SKM-1 treated with dmso at 0.1 percent for 144 hours (cell line): ENCODE results near the gene FRMD5.

Source experiments
- DNase-seq: peaks from one replicate; lab custom pipeline; 2025; ENCODE audit not compliant: unreplicated experiment; lab: John Stamatoyannopoulos, UW

FRMD5 gene

DNA sequence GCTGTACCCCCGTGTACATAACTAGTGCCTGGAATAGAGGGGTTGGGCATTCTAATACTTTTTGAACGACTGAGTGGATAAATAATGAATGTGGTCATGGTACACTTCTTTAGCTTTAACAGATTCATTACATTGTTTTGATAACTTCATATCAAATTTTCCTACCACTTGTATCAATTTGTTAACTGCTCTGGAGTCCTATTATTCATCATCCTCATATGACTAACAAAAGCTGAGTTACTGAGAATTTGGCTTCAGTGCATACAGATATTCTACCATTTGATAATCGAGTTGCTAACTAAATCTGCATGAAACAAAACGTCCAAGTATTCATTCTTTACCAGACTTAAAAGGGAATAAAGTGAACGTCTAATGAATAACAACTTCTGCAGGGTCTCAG is 31.7 kb downstream of the FRMD5 start:
- no peak for DNase-seq

DNA sequence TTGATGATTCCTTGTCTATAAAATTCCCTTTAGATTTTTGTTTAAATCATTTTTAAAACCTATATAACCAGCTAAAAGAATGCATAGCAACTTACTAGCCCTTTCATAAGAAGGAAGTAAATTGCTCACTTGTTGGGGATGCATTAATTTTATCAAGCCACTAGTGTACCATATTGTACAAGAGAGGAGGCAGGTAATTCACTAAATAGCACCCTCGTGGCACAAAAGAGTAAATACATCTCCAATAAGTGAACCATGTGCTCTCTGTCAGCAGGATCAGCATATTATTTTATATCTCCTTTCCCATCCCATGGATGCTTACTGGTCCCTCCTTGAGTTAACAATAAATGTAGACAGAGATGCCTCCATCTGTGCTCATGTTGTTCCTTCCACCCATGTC is 34.3 kb downstream of the FRMD5 start:
- no peak for DNase-seq

DNA sequence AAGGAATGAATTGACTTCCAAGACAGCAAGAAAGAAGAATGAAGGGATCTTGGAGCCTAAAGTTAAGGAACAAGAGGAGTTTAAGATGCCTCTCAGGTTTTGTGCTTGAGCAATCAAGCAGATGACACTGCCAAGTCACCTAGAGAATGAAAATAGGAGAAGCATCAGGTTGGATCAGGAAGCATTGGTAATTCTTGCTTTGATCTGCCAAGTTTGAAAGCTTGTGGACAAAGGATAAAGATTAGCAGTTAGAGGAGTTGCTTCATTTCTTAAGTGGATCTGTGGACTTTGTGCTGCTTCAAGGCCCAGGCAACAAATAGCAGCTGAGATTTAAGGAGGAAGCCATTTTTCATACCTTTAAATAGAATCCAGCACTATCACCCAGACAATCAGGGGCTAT is 35.6 kb downstream of the FRMD5 start:
- DNase-seq: no peak

DNA sequence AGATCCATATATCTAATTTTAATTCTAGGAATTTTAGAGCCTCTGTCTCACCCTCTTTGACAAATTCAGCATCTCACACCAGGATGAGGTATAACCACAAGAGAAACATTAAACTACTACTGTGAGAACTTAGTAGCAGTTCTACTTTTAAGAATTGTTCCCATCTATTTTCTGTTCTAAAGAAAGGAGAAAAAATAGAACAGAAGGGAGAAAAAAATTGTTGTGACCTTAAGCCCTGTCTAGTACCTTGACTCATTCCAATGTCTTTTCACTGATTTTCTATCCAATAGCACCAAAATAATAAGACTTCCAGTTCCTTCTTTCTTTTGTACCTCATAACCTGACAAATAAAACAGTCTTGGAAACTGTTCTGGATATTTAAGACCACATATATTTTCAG is 37.0 kb downstream of the FRMD5 start:
- DNase-seq: no peak

DNA sequence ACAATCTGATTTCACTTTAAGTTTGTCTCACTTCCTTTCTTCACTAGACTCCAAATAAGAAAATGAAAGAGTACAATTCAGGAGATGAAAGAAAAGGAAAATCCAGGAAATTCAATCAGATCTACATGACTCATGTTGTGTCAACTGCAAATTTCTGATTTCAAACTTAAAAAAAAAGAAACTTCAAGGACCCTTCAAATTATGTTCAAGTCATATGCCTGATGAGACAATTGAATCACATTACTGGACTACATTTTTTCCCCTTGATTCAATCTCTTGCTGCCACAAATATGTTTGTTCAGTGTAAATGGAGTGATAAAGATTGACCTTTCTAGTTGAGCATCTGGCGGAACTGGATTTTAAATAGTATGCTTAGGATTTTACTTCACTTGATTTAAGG is 37.4 kb downstream of the FRMD5 start:
- no peak for DNase-seq

DNA sequence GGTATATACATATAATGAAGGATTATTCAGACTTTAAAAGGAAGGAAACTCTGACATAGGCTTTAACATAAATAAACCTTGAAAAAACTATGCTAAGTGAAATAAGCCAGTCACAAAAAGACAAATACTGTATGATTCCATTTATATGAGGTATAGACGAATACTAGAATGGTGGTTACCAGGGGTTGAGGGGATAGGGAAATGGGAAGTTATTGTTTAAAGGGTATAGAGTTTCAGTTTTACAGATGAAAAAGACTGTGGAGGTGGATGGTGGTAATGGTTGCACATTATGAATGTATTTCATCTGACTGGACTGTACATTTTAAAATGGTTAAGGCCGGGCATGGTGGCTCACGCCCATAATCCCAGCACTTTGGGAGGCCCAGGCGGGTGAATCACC is 41.7 kb downstream of the FRMD5 start:
- DNase-seq: no peak

DNA sequence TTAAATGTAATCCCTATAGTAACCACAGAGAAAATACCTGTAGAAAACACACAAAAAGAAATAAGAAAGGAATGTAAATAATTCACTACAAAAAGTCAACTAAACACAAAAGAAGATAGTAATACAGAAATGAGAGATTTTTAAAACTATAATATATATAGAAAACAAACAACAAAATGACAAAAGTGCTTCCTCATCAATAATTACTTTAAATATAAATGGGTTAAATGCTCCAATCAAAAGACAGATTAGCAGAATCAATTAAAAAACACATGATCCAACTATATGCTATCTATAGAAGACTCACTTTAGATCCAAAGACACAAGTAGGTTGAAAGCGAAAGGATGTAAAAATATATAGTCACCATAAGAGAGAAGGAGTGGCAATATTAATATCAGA is 45.8 kb downstream of the FRMD5 start:
- DNase-seq: no peak

DNA sequence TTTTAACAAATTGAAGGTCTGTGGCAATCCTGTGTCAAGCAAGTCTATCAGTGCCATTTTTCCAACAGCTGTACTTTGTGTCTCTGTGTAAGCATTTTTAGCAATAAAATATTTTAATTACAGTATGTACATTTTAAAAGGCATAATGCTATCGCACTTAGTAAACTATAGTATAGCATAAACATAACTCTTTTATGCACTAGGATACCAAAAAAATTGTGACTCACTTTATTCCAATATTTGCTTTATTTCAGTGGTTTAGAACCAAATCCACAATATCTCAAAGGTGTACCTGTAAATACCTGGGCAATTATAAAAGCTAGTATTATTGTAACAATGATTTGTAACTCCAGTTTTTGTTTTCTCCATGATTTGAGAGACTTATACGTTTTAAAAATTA is 46.5 kb downstream of the FRMD5 start:
- DNase-seq: no peak

DNA sequence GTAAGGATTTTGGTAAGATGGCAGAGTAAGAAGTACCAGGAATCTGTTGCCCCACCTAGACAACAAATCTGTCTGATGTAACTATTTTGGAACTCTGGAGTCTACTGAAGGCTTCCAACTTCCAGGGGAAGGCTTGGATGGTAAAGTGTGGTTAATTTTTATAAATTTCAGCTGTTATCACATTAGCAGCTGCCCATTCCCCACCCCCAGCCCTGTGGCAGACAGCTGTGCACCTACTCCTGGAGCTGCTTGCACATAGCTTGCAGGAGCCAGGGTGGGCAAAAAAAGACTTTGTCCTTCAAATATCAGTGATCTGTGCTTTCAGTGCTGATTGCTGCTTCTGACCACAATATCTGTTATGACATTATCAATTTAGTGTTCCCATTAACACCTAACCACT is 47.4 kb downstream of the FRMD5 start:
- no peak for DNase-seq

DNA sequence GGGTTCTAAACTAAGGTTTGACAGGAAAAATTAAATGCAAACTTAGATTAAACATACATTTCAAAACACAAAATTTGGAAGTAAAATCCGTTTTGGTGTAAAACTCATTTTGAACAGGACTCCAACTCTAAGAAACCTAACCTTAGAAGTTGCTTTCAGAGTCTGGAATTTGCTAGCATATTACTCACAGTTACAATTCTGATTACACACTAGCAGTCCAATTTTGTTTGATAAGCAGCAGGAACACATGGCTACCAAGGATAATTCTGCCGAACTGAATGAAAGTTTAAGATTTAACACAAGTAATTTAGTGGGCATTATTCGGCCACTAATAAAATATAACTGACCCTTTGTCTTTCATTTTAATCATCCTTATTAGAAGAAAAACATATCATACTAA is 49.6 kb downstream of the FRMD5 start:
- DNase-seq: no peak

DNA sequence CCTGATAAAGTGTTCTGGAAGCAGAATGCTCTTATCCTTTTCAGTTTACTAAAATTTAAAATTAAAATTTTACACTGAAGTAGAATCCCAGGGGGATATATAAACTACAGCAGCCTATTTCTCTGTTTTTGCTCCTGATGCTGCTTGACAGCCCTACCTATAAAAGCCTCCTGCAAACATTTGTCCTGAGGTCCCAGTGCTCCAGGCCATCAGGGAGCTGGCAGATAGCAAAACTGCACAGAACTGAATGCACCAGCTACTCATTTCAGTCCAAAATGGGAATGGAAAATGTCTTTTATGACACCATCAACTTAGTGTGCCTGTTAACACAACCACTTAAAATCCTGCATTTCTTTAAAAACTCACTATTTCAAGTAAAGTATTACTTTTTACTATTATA is 50.1 kb downstream of the FRMD5 start:
- no peak for DNase-seq

DNA sequence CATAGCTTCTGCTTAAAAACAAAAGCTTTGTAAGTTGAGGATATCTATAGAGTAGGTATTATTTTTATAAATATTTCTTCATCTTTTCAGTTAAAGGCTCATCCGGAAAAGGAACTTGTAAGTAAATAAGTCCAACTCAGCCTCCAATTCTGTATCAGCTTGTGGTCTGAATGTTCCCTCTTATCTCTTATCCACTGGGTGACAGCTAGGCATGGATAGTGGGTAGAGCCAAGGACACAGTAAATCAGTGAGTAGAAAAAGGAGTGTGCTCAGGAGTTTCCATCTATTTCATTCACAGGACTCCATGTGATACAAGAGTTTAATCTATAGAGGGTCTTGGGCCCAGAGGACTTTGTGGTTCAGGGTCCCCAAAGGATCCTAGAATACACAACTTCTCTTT is 50.9 kb downstream of the FRMD5 start:
- no peak for DNase-seq

DNA sequence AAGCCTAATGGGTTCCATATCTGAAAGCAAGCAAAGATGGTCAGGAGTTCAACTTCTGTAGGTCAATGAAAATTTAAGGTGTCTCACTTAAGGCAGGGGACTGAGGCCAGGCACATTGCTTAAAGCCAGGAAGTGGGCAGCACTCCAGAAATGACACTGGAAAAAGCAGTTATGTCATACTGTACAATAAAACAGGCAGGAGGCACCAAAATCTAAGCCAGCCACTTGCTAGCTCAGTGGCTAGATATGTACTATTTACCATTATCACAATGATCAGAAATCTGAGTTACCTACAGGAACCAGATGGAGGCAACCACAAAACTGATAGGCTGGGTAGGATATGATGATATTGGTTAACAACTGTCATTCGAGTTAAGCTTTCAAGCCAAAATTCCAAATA is 57.3 kb downstream of the FRMD5 start:
- no peak for DNase-seq

DNA sequence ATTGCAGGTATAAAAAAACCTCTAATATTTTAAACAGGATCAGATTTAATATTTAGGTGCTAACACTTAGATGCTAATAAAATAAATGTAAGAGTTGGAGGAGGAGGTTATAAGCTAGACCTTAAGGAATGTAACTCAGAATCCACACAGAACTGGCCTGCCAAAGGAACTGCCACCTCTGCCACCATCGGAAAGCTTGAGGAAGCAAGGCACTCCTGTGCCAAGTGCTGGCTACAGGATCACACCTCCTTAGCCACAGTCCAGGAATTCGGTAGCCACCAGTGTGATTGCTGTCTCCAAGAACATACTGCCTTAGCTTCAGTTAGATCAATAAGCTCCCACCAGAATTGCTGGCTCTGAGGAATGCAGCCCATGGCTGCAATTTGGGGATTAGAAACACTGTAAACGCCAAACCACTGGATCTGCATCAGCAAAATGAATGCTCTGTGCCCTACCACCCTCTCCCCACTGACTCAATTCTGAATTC is 58.0 kb downstream of the FRMD5 start:
- DNase-seq: no peak

DNA sequence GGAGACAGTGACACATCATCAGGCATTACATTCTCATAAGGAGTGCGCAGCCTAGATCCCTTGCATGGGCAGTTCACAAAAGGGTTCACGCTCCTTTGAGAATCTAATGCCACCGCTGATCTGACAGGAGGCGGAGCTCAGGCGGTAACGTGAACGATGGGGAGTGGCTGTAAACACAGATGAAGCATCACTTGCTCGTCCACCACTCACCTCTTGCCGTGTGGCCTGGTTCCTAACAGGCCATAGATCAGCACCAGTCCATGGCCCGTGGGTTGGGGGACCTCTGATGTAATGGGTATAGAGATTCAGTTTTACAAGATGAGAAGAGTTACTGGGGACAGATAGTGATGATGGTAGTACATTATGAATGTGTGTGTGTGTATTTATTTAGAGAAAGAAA is 63.0 kb downstream of the FRMD5 start:
- no peak for DNase-seq

DNA sequence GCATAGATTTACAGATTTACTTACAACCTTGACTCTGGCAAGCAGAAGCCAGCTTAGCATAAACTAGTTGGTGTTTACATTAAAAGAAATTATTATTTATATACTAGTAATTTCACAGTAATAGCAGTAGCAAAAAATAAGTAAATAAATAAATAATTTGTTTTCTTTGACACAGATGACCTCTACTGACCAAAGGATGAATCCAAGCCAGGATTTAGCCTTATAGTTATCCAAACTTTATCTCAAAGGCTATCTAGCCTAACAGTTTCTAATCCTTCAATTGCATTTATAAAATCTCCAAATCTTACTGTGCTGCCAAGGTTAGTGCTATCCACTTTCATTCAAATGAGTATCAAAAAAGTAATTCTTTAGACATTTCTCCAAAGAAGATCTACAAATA is 64.3 kb downstream of the FRMD5 start:
- DNase-seq: no peak

DNA sequence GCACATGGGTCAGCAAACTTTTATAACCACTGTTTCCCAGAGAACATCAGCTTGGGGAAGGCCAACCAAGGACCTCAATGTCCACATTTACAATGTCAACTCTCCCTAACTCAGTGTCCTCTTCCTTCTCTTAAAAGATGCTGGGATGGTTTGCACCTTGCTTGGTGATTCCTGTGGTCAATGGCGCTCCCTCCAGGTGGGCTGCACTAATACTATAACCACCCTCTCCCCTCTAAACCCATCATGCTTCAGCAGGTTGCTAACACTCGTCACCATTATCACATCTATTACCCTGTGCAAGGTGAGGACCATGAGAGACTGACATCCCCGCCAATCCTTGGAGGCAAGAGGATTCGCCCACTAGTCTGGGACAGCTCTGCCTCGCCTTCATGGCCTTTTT is 65.2 kb downstream of the FRMD5 start:
- DNase-seq: no peak

DNA sequence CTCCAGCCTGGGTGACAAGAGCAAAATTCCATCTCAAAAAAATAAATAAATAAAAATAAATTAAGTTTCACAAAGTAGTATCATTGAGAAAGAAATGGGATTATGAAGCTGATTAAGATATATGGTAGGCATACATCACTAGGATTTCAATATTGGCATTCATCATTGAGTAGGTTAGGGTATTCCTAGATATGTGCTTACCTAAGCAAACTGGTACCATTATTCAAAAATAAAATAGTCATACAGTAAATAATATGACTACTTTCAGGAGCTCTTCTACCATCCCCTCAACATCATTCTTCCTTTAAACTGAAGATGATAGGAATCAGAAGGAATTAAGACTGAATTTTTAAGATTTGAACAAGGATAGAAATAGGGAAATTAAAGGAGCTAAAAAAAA is 66.6 kb downstream of the FRMD5 start:
- no peak for DNase-seq

DNA sequence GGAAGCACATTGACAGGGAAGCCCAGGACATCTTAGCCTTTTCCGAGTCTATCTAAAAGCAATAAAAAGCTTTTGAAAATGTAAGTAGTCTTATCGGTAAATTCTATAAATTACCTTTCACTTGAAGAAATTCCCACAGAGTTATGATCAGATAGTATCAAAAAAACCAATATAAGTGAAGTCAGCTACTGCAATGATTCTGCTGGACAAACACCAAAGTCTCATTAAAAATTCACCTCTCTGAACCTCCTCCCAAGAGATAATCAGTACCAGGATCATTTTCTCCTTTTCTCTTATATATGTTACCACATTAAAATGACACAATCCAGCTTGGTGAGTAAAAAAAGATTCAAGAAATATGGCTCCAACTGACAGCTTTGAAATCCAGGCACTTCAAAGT is 69.2 kb downstream of the FRMD5 start:
- DNase-seq: no peak

DNA sequence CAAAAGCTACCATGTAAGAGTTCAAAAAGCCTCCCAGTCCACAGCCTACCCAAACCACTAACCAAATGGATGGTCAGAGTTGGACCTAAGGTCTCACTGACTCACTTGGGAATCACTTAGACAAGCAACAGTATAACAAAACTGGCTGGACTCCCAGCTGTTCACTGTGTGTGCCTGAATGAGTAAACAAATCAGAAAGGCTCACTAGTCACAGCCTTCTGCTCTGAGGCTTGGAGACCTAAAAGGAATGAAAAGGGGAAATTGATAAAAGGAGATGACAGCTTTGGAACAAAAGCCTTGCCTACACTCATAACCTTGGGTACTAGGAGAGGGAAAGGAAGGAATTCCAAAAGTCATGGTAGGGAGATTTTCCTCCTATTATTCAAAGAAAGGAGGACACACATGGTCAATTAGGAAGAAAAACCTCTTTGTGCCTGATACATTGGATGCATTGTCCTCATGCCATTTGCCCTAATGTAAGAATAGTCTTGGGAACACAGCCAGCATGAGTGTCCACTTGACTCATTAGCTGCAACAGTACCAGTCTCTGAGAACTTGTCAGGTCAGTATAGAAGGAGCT is 92.3 kb downstream of the FRMD5 start:
- DNase-seq: no peak

DNA sequence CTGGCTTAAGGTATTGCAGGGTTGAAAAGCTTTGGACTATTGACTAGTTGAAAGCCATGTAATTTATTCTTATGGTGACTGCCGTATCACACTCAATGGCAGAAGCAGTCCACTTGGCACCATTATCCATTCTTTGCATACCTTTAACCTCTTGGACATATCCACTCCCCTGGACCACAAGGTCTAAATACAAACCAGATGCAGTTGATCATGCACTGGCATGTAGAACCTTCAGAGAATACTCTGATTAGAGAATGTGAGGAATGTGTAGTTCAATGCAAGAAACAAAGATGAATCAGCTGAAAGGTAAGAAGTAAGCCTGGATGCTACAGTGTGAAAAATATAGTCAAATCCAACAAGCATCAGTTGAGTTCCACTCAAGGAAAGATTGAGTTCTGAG is 93.1 kb downstream of the FRMD5 start:
- no peak for DNase-seq

DNA sequence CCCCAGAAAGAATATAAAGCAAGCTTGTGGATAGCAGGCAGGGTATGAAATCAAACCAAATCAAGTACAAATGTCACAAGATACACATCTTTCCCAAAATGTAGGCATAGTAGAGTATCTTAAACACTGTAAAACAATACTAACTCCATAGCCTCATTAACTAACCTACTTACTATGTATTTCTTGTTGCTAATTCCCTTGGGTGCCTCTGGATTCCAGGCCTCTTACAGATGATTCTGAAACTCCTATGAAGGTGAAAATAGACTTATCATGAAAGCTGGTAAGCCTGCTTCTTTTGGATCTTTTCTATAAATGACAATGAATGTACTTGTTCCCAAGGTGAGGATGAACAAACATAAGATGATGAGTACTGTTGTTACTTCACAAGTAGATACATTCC is 93.8 kb downstream of the FRMD5 start:
- DNase-seq: no peak

DNA sequence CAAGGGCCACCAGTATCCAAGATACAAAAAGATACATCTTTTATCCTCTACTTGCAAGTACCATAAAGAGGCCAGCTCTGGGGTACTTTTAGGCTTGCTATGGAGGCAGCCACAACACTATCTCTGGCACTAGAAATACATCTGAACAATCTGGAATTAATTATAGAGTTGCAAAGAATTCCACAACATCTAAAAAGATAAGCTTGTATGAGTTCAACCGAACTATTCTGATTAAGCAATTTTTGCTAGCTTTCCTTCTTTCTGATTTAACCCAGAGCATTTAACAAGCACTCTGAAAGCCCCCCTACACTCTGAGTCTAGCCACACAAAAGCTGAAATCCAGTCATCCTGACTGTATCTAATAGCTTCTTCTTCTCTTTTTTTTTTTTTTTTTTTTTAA is 95.4 kb downstream of the FRMD5 start:
- DNase-seq: no peak

DNA sequence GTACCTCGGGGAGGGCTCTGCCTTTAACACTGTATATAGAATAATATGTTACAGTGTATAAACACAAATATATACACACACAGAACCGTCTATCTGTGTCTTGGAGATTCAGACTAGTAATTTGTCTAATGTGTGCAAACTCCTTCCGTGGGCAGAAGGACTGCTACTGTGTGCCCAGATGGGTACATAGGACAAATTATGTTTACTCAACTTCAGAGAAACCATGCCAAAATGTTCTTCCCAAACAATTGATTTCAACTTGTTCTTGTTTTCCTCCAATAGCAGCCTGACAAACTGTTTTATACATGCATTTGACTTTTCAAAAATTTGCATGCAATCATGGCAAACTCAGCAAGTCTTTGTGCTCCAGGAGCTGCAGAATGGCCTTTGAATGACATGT is 97.5 kb downstream of the FRMD5 start:
- no peak for DNase-seq
